ENCODE results near the gene SLC24A2.
A peak's percentile ranks its signal among the peaks of the same experiment; 100 is the strongest.
"Not testable (repeated sequence)": the region's sequence is repeated elsewhere in the genome, so short reads cannot be mapped to it uniquely, and the experiment has no call there.

Gene SLC24A2

GRCh38 chr9:19788614-19789271 is at the start of gene SLC24A2:
Gene SLC24A2, minus strand, starts transcription at chr9:19789037.
- Histone ChIP-seq H3K27ac (ENCODE audit: low read depth, low read length) (no peak within 1 kb of the TSS), H3K4me3 (ENCODE audit: low read depth, low read length) (peak within 1 kb of the TSS; percentile 75), H3K27me3 (ENCODE audit: control insufficient read depth, insufficient read depth, low read length) (peaks cover 54% of the 10 kb centered on the region), H3K9ac (ENCODE audit: low read length) (peak within 1 kb of the TSS; percentile 10), H3K9me3 (ENCODE audit: control insufficient read depth, insufficient read depth, low read depth, low read length) (peaks cover 6% of the 10 kb centered on the region), H3K4me1 (ENCODE audit: control insufficient read depth, insufficient read depth, low read length) (peaks cover 24% of the 10 kb centered on the region; the same call in 1 of the 2 replicates), H3K36me3 (ENCODE audit: control insufficient read depth, insufficient read depth, low read length) (no peaks in the 10 kb centered on the region; the same call in 1 of the 2 replicates)

GRCh38 chr9:19833331-19833730 is 44.5 kb upstream of the SLC24A2 start:
- H3K27me3 ChIP-seq (ENCODE audit: control insufficient read depth, insufficient read depth, low read length); H3K36me3 ChIP-seq (ENCODE audit: control insufficient read depth, insufficient read depth, low read length); H3K4me3 ChIP-seq (ENCODE audit: low read depth, low read length); H3K9ac ChIP-seq (ENCODE audit: low read length); H3K4me1 ChIP-seq (ENCODE audit: control insufficient read depth, insufficient read depth, low read length); H3K27ac ChIP-seq (ENCODE audit: low read depth, low read length): not testable (repeated sequence)
- peaks cover 15% of the 10 kb centered on the region for H3K9me3 ChIP-seq (ENCODE audit: control insufficient read depth, insufficient read depth, low read depth, low read length)

- Histone ChIP-seq H3K27ac (ENCODE audit: low read depth, low read length) (no peak overlapping the region), H3K4me3 (ENCODE audit: low read depth, low read length) (no peak overlapping the region), H3K9me3 (ENCODE audit: control insufficient read depth, insufficient read depth, low read depth, low read length) (peaks cover 15% of the 10 kb centered on the region), H3K27me3 (ENCODE audit: control insufficient read depth, insufficient read depth, low read length) (no peaks in the 10 kb centered on the region), H3K36me3 (ENCODE audit: control insufficient read depth, insufficient read depth, low read length) (no peaks in the 10 kb centered on the region), H3K9ac (ENCODE audit: low read length) (no peak overlapping the region), H3K4me1 (ENCODE audit: control insufficient read depth, insufficient read depth, low read length) (no peaks in the 10 kb centered on the region)
Measured at GRCh38 chr9:19830796-19831195, 42.0 kb upstream of the SLC24A2 start.

DNA sequence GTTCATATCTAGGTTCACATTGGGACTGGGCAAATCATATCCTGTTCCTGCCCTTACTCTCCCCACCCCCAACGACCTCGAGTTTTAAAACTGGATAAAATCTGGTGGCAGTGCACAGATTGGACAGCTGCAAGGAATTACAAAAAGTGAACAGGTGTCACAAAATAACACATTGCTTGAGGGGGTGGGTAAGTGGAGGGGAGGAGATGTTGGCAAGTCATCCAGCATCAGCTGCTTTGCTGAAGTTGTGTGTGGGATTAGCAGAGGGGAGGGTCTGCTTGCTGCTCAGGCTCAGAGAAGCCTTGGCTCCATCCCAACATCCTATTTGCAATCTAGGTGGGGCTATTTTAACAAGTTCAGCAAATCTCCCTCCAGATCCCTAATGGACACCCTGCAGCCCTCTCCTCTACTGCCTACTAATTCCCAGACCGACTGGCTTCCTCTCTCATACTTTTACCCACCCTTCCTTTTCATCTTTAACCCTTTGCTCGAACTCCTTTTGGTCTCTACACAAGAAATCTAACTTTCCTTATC is 39.8 kb upstream of the SLC24A2 start:
- H3K27ac ChIP-seq (ENCODE audit: low read depth, low read length) = no peak overlapping the region
- H3K4me3 ChIP-seq (ENCODE audit: low read depth, low read length) = no peak overlapping the region
- peaks cover 15% of the 10 kb centered on the region for H3K9me3 ChIP-seq (ENCODE audit: control insufficient read depth, insufficient read depth, low read depth, low read length)
- H3K9ac ChIP-seq (ENCODE audit: low read length) = no peak overlapping the region
- H3K4me1 ChIP-seq (ENCODE audit: control insufficient read depth, insufficient read depth, low read length) = no peaks in the 10 kb centered on the region
- no peaks in the 10 kb centered on the region for H3K27me3 ChIP-seq (ENCODE audit: control insufficient read depth, insufficient read depth, low read length)
- H3K36me3 ChIP-seq (ENCODE audit: control insufficient read depth, insufficient read depth, low read length) = no peaks in the 10 kb centered on the region

DNA sequence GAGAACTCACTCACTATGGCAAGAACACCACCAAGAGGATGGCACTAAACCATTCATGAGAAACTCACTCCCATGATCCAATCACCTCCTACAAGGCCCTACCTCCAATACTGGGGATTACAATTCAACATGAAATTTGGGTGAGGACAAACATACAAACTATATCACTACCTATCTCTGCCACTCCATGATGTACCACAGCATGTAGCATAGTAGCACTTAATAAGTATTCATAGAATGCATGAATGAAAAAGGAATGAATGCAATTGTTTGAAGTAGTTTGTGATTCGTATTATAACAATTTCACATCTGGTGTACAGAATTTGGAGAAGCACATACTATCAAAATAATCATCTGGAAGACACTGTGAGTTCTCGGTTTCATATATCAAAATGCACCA is 27.9 kb upstream of the SLC24A2 start:
- peaks cover 2% of the 10 kb centered on the region; the same call in 1 of the 2 replicates for H3K36me3 ChIP-seq (ENCODE audit: control insufficient read depth, insufficient read depth, low read length)
- H3K27me3 ChIP-seq (ENCODE audit: control insufficient read depth, insufficient read depth, low read length) = no peaks in the 10 kb centered on the region
- peaks cover 26% of the 10 kb centered on the region for H3K9me3 ChIP-seq (ENCODE audit: control insufficient read depth, insufficient read depth, low read depth, low read length)
- no peak overlapping the region for H3K9ac ChIP-seq (ENCODE audit: low read length)
- no peak overlapping the region for H3K4me3 ChIP-seq (ENCODE audit: low read depth, low read length)
- no peaks in the 10 kb centered on the region for H3K4me1 ChIP-seq (ENCODE audit: control insufficient read depth, insufficient read depth, low read length)
- H3K27ac ChIP-seq (ENCODE audit: low read depth, low read length) = no peak overlapping the region

GRCh38 chr9:19812194-19812593 is 23.4 kb upstream of the SLC24A2 start:
- H3K27me3 ChIP-seq (ENCODE audit: control insufficient read depth, insufficient read depth, low read length) = no peaks in the 10 kb centered on the region
- H3K27ac ChIP-seq (ENCODE audit: low read depth, low read length) = no peak overlapping the region
- peaks cover 2% of the 10 kb centered on the region; the same call in 1 of the 2 replicates for H3K36me3 ChIP-seq (ENCODE audit: control insufficient read depth, insufficient read depth, low read length)
- peaks cover 17% of the 10 kb centered on the region for H3K4me1 ChIP-seq (ENCODE audit: control insufficient read depth, insufficient read depth, low read length)
- H3K9ac ChIP-seq (ENCODE audit: low read length) = no peak overlapping the region
- peaks cover 22% of the 10 kb centered on the region for H3K9me3 ChIP-seq (ENCODE audit: control insufficient read depth, insufficient read depth, low read depth, low read length)
- no peak overlapping the region for H3K4me3 ChIP-seq (ENCODE audit: low read depth, low read length)

GRCh38 chr9:19809422-19810269 is 20.8 kb upstream of the SLC24A2 start:
- no peaks in the 10 kb centered on the region for H3K27me3 ChIP-seq (ENCODE audit: control insufficient read depth, insufficient read depth, low read length)
- peaks cover 9% of the 10 kb centered on the region for H3K9me3 ChIP-seq (ENCODE audit: control insufficient read depth, insufficient read depth, low read depth, low read length)
- H3K27ac ChIP-seq (ENCODE audit: low read depth, low read length) = no peak overlapping the region
- no peak overlapping the region for H3K9ac ChIP-seq (ENCODE audit: low read length)
- no peaks in the 10 kb centered on the region for H3K36me3 ChIP-seq (ENCODE audit: control insufficient read depth, insufficient read depth, low read length)
- no peak overlapping the region for H3K4me3 ChIP-seq (ENCODE audit: low read depth, low read length)
- peaks cover 41% of the 10 kb centered on the region for H3K4me1 ChIP-seq (ENCODE audit: control insufficient read depth, insufficient read depth, low read length)

- Histone ChIP-seq H3K27ac (ENCODE audit: low read depth, low read length) (peak overlapping the region; percentile 95), H3K4me1 (ENCODE audit: control insufficient read depth, insufficient read depth, low read length) (peaks cover 44% of the 10 kb centered on the region), H3K9me3 (ENCODE audit: control insufficient read depth, insufficient read depth, low read depth, low read length) (peaks cover 3% of the 10 kb centered on the region; the same call in 1 of the 2 replicates), H3K4me3 (ENCODE audit: low read depth, low read length) (peak overlapping the region; percentile 33), H3K27me3 (ENCODE audit: control insufficient read depth, insufficient read depth, low read length) (no peaks in the 10 kb centered on the region), H3K9ac (ENCODE audit: low read length) (peak overlapping the region; percentile 78), H3K36me3 (ENCODE audit: control insufficient read depth, insufficient read depth, low read length) (no peaks in the 10 kb centered on the region)
Measured at GRCh38 chr9:19807182-19807892, 18.5 kb upstream of the SLC24A2 start.

DNA sequence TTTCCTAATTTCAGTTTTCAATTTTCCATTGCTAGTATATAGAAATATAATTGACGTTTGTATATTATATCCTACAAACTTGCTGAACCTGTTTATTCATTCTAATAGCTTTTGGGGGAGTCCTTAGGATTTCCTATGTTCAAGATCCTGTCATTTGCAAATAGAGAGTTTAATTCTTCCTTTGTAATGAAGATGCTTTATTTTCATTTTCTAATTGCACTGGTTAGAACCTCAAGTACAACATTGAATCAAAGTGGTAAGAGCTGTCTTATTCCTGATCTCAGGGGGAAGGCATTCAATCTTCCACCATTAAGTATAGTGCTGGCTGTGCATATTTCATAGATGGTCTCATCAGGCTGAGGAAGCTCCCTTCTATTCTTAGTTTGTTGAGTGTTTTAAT is 15.6 kb upstream of the SLC24A2 start:
- Histone ChIP-seq H3K4me1 (ENCODE audit: control insufficient read depth, insufficient read depth, low read length) (peaks cover 66% of the 10 kb centered on the region), H3K27me3 (ENCODE audit: control insufficient read depth, insufficient read depth, low read length) (no peaks in the 10 kb centered on the region), H3K27ac (ENCODE audit: low read depth, low read length) (no peak overlapping the region), H3K36me3 (ENCODE audit: control insufficient read depth, insufficient read depth, low read length) (no peaks in the 10 kb centered on the region), H3K9me3 (ENCODE audit: control insufficient read depth, insufficient read depth, low read depth, low read length) (no peaks in the 10 kb centered on the region), H3K4me3 (ENCODE audit: low read depth, low read length) (peak overlapping the region; percentile 7; the same call in 1 of the 2 replicates), H3K9ac (ENCODE audit: low read length) (no peak overlapping the region)

GRCh38 chr9:19800884-19801283 is 12.0 kb upstream of the SLC24A2 start:
- H3K27ac ChIP-seq (ENCODE audit: low read depth, low read length) = no peak overlapping the region
- H3K36me3 ChIP-seq (ENCODE audit: control insufficient read depth, insufficient read depth, low read length) = no peaks in the 10 kb centered on the region
- H3K4me1 ChIP-seq (ENCODE audit: control insufficient read depth, insufficient read depth, low read length) = peaks cover 41% of the 10 kb centered on the region
- no peaks in the 10 kb centered on the region for H3K27me3 ChIP-seq (ENCODE audit: control insufficient read depth, insufficient read depth, low read length)
- H3K9ac ChIP-seq (ENCODE audit: low read length) = no peak overlapping the region
- H3K4me3 ChIP-seq (ENCODE audit: low read depth, low read length) = no peak overlapping the region
- no peaks in the 10 kb centered on the region for H3K9me3 ChIP-seq (ENCODE audit: control insufficient read depth, insufficient read depth, low read depth, low read length)
